A673 (cell line): ENCODE data around the gene GJD3.

Experiments
- CTCF ChIP-seq: fragments of 300-800, 200-600 bp; sonication (generic); conservative IDR thresholded peaks from 2 replicates; pipeline ENCODE4 v1.5.1; 2017; ENCODE audit warnings: low read depth, mild to moderate bottlenecking, antibody characterized with exemption, low read length, moderate library complexity, mixed read lengths
- EZH2 ChIP-seq: fragments of 200-600 bp; sonication (generic); IDR thresholded peaks from 2 replicates; pipeline ENCODE4 v1.6.1; 2017; ENCODE audit warnings: borderline replicate concordance, low read depth, mild to moderate bottlenecking, mixed read lengths, antibody characterized with exemption, low read length; ENCODE audit not compliant: poor library complexity, severe bottlenecking

GRCh38 chr17:40364906-40365305 is 369 bp upstream of the GJD3 start:
- no peak for TF ChIP-seq CTCF
- no peak for TF ChIP-seq EZH2
